ENCODE data around the gene TUBB2B. TPM values are rescaled to one million over a fixed set of nuclear protein-coding genes. Genes with fewer than 3 reads are reported as not detected.

TUBB2B gene
- total and polyA plus RNA-seq, 9 of the 15 experiments (the other 6 are each of a cell fraction or from before 2014, with no cell fraction given): 0.11 to 9.7 (median 4.6) TPM

GRCh38 chr6:3258720-3259490 lies 31.5 kb upstream of the TUBB2B start, which contains the start of gene PSMG4 (continued):
- TF ChIP-seq, protein P1, sequence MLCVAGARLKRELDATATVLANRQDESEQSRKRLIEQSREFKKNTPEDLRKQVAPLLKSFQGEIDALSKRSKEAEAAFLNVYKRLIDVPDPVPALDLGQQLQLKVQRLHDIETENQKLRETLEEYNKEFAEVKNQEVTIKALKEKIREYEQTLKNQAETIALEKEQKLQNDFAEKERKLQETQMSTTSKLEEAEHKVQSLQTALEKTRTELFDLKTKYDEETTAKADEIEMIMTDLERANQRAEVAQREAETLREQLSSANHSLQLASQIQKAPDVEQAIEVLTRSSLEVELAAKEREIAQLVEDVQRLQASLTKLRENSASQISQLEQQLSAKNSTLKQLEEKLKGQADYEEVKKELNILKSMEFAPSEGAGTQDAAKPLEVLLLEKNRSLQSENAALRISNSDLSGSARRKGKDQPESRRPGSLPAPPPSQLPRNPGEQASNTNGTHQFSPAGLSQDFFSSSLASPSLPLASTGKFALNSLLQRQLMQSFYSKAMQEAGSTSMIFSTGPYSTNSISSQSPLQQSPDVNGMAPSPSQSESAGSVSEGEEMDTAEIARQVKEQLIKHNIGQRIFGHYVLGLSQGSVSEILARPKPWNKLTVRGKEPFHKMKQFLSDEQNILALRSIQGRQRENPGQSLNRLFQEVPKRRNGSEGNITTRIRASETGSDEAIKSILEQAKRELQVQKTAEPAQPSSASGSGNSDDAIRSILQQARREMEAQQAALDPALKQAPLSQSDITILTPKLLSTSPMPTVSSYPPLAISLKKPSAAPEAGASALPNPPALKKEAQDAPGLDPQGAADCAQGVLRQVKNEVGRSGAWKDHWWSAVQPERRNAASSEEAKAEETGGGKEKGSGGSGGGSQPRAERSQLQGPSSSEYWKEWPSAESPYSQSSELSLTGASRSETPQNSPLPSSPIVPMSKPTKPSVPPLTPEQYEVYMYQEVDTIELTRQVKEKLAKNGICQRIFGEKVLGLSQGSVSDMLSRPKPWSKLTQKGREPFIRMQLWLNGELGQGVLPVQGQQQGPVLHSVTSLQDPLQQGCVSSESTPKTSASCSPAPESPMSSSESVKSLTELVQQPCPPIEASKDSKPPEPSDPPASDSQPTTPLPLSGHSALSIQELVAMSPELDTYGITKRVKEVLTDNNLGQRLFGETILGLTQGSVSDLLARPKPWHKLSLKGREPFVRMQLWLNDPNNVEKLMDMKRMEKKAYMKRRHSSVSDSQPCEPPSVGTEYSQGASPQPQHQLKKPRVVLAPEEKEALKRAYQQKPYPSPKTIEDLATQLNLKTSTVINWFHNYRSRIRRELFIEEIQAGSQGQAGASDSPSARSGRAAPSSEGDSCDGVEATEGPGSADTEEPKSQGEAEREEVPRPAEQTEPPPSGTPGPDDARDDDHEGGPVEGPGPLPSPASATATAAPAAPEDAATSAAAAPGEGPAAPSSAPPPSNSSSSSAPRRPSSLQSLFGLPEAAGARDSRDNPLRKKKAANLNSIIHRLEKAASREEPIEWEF (CRISPR knock-in tag; IDR thresholded peaks at IDR 0.05): no peak
- TF ChIP-seq MTA2 (IDR thresholded peaks at IDR 0.05; ENCODE audit: low read depth) (no peak), ZC3H11A (IDR thresholded peaks at IDR 0.05; ENCODE audit: low read depth, low read length) (no peak), LCOR (CRISPR knock-in tag; IDR thresholded peaks at IDR 0.05) (peak; percentile 40; the same call in 1 of the 2 replicates), ZNF766 (CRISPR knock-in tag; conservative IDR thresholded peaks at IDR 0.05) (no peak), ZBTB1 (CRISPR knock-in tag; IDR thresholded peaks at IDR 0.05; ENCODE audit: borderline replicate concordance, low read depth) (no peak; the same call in 1 of the 2 replicates), ZNF174 (CRISPR knock-in tag; IDR thresholded peaks at IDR 0.05) (no peak), RBM17 (IDR thresholded peaks at IDR 0.05; ENCODE audit: borderline replicate concordance, low read depth, low read length) (no peak), ZNF3 (CRISPR knock-in tag; IDR thresholded peaks at IDR 0.05) (no peak), DPF2 (IDR thresholded peaks at IDR 0.05) (no peak; the same call in 1 of the 2 replicates)
- TF ChIP-seq, protein P2, sequence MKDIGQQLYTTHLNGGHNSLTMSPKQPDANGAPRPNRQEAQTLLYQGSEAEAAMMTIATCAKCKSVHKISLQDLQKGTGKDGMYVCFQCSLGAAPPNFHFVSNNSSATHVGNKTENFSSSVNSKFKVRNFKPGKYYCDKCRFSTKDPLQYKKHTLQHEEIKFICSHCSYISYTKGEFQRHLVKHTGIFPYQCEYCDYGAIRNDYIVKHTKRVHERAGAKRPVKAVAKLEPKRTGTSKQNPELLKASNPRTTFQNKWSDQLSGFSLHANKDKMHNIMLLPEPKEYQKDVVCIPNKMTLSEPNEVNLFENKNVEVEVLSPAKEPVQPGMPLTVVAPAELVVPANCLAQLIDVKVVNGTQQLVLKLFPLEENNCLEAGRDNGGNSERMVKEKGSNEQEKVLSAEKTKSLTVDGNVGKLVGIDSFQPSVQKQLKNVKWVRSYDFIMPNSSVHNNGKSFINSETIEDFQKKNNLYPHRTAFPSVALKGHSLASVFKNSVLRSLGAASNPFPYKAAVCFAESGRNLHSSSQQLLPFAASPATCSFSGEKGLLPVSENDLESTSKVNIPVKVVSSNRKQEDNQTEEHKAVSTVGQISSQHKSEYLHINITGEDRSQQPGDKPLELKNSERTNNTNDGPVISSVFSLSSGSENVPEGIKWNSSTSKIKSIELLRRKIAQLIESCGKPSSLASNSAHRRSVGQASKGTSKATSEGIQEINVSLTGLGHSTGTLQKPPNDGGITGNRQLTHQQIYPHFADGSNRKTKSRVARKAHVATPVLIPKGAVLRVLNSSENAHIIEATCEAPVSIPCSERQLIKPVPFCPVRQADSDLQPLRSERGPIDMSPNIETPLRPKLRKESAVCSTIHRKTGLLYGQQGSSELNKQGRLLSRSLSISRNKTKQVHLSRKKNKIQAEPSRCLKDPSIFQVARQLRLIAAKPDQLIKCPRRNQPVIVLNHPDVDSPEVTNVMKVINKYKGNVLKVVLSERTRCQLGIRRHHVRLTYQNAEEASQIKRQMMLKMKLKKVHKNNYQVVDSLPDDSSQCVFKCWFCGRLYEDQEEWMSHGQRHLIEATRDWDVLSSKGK (CRISPR knock-in tag; IDR thresholded peaks at IDR 0.05): no peak
- TF ChIP-seq, protein P3, sequence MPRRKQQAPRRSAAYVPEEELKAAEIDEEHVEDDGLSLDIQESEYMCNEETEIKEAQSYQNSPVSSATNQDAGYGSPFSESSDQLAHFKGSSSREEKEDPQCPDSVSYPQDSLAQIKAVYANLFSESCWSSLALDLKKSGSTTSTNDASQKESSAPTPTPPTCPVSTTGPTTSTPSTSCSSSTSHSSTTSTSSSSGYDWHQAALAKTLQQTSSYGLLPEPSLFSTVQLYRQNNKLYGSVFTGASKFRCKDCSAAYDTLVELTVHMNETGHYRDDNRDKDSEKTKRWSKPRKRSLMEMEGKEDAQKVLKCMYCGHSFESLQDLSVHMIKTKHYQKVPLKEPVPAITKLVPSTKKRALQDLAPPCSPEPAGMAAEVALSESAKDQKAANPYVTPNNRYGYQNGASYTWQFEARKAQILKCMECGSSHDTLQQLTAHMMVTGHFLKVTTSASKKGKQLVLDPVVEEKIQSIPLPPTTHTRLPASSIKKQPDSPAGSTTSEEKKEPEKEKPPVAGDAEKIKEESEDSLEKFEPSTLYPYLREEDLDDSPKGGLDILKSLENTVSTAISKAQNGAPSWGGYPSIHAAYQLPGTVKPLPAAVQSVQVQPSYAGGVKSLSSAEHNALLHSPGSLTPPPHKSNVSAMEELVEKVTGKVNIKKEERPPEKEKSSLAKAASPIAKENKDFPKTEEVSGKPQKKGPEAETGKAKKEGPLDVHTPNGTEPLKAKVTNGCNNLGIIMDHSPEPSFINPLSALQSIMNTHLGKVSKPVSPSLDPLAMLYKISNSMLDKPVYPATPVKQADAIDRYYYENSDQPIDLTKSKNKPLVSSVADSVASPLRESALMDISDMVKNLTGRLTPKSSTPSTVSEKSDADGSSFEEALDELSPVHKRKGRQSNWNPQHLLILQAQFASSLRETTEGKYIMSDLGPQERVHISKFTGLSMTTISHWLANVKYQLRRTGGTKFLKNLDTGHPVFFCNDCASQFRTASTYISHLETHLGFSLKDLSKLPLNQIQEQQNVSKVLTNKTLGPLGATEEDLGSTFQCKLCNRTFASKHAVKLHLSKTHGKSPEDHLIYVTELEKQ (CRISPR knock-in tag; IDR thresholded peaks at IDR 0.05): no peak
- TF ChIP-seq, protein P4, sequence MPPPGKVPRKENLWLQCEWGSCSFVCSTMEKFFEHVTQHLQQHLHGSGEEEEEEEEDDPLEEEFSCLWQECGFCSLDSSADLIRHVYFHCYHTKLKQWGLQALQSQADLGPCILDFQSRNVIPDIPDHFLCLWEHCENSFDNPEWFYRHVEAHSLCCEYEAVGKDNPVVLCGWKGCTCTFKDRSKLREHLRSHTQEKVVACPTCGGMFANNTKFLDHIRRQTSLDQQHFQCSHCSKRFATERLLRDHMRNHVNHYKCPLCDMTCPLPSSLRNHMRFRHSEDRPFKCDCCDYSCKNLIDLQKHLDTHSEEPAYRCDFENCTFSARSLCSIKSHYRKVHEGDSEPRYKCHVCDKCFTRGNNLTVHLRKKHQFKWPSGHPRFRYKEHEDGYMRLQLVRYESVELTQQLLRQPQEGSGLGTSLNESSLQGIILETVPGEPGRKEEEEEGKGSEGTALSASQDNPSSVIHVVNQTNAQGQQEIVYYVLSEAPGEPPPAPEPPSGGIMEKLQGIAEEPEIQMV (tag; conservative IDR thresholded peaks at IDR 0.05; ENCODE audit: low read depth): no peak
